AG20443 (cell line): ENCODE results near the gene ANGPTL8.

ENCODE experiments used
- DNase-seq: peaks from one replicate; pipeline ENCODE4 v3.0.0; 2012; ENCODE audit warnings: low spot score, mixed read lengths

Gene ANGPTL8

GRCh38 chr19:11291415-11291814 lies 52.0 kb downstream of the ANGPTL8 start:
- no peak for DNase-seq
